BLaER1 (cell line): ENCODE data around the gene TMEM42.
A peak's percentile ranks its signal among the peaks of the same experiment; 100 is the strongest.
"Not testable (repeated sequence)": the region's sequence is repeated elsewhere in the genome, so short reads cannot be mapped to it uniquely, and the experiment has no call there.

Experiments used
- H3K27ac ChIP-seq: shearing (Covaris generic); formaldehyde crosslinking; 2 replicates; pipeline ENCODE4 v1.8.1; 2022
- H3K27me3 ChIP-seq: shearing (Covaris generic); formaldehyde crosslinking; 2 replicates; pipeline ENCODE4 v1.8.1; 2022
- H3K36me3 ChIP-seq: shearing (Covaris generic); formaldehyde crosslinking; 2 replicates; pipeline ENCODE4 v1.8.1; 2022
- H3K4me1 ChIP-seq: shearing (Covaris generic); formaldehyde crosslinking; 2 replicates; pipeline ENCODE4 v1.8.1; 2022
- H3K4me2 ChIP-seq: shearing (Covaris generic); formaldehyde crosslinking; 2 replicates; pipeline ENCODE4 v1.8.1; 2022
- H3K4me3 ChIP-seq: shearing (Covaris generic); formaldehyde crosslinking; 2 replicates; pipeline ENCODE4 v1.8.1; 2022
- H3K9ac ChIP-seq: shearing (Covaris generic); formaldehyde crosslinking; 2 replicates; pipeline ENCODE4 v1.8.1; 2022
- H3K9me3 ChIP-seq: shearing (Covaris generic); formaldehyde crosslinking; 2 replicates; pipeline ENCODE4 v1.8.1; 2022
- H4K20me1 ChIP-seq: shearing (Covaris generic); formaldehyde crosslinking; 2 replicates; pipeline ENCODE4 v1.8.1; 2022
- Cebpa-rat ChIP-seq: shearing (Covaris generic); IDR thresholded peaks from 2 replicates; pipeline ENCODE4 v1.8.1; 2022

TMEM42 gene

DNA sequence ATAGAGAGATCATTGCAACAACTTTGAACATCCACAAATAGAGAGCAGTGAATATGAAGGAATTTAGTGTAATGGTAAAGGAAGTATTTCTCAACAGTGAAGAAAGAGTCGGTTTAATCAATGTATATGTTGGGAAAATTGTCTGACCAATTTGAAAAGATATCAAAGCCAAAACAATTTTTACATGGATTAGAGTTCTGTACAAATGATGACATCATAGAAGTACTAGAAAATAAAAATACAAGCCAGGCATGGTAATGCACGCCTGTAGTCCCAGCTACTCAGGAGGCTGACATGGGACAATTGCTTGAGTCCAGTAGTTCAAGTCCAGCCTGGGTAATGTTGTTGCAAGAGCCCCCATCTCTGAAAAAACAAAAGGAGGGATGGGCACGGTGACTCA, 26.0 kb upstream of the TMEM42 start:
- no peaks in the 10 kb centered on the region for H4K20me1 ChIP-seq
- H3K4me3 ChIP-seq = no peak overlapping the region
- no peak overlapping the region for H3K9ac ChIP-seq
- no peaks in the 10 kb centered on the region for H3K4me1 ChIP-seq
- no peak overlapping the region for H3K27ac ChIP-seq
- H3K9me3 ChIP-seq = peaks cover 34% of the 10 kb centered on the region
- no peaks in the 10 kb centered on the region for H3K27me3 ChIP-seq
- peaks cover 97% of the 10 kb centered on the region for H3K36me3 ChIP-seq
- H3K4me2 ChIP-seq = no peak overlapping the region
- TF ChIP-seq Cebpa-rat = no peak

- Histone ChIP-seq H3K27ac (no peak overlapping the region), H3K9me3 (no peaks in the 10 kb centered on the region), H3K27me3 (no peaks in the 10 kb centered on the region), H3K4me2 (no peak overlapping the region), H4K20me1 (no peaks in the 10 kb centered on the region), H3K36me3 (peaks cover 98% of the 10 kb centered on the region), H3K4me3 (no peak overlapping the region), H3K9ac (no peak overlapping the region), H3K4me1 (no peaks in the 10 kb centered on the region)
- no peak for TF ChIP-seq Cebpa-rat
These were observed 19.3 kb upstream of the TMEM42 start for GRCh38 chr3:44842376-44842775.

DNA sequence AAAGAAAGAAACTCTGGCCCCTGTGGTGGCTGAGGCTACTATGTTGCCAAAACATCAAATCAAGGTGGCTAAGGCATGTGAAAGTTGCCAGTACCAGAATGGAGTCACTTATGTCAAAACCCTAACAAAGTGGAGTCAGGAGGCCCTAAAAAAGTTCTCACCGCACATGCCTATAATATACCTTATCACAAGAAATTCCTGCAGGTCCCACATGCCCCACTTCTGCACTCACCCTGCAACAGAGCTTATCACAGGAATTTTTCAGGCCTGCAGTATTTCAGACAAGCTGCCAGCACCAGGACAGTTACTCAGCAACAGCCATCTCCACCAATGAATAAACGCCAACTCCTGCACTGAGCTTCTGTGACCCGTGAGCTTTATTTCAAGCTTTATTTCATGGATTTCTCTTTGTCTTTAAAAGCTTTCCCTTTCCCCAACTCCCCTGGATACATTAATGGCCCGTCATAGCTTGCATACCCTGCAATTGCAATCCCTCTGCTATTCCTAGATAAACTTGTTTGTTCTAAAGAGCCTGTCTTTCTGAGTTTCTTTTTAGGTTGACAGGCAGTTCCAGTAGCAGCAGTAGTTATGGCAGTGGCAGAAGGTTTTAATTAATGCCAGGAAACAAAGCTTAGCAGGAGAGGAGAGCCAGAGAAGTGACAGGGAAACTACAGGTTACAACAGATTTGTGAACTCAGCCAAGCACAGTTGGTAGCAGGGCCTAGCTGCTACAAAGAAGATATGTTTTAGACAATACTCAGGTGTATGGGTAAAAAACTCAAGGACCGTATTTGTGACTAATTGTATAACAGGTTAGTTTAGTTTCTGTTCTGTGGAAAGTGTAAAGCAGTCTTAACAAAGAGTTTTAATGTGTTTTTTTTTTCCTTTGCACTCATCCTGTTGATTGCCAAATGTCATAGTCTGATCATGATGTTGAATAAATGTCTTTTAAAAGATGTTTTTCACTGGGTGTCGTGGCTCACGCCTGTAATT, 15.9 kb upstream of the TMEM42 start:
- H4K20me1 ChIP-seq = no peaks in the 10 kb centered on the region
- H3K4me2 ChIP-seq = no peak overlapping the region
- no peak overlapping the region for H3K4me3 ChIP-seq
- no peak overlapping the region for H3K9ac ChIP-seq
- H3K9me3 ChIP-seq = no peaks in the 10 kb centered on the region
- H3K27ac ChIP-seq = no peak overlapping the region
- no peaks in the 10 kb centered on the region for H3K27me3 ChIP-seq
- no peak for TF ChIP-seq Cebpa-rat
- 0 out of 2 replicates have a peak, but pooled peaks cover 4% of the 10 kb centered on the region for H3K4me1 ChIP-seq
- peaks cover 93% of the 10 kb centered on the region for H3K36me3 ChIP-seq

- Histone ChIP-seq H3K4me3 (no peak overlapping the region), H3K4me1 (0 out of 2 replicates have a peak, but pooled peaks cover 4% of the 10 kb centered on the region), H3K27me3 (no peaks in the 10 kb centered on the region), H3K9ac (no peak overlapping the region), H4K20me1 (no peaks in the 10 kb centered on the region), H3K36me3 (peaks cover 93% of the 10 kb centered on the region), H3K9me3 (peaks cover 12% of the 10 kb centered on the region), H3K27ac (no peak overlapping the region), H3K4me2 (no peak overlapping the region)
- TF ChIP-seq Cebpa-rat = no peak
These were observed 13.1 kb upstream of the TMEM42 start for GRCh38 chr3:44848634-44849033.

GRCh38 chr3:44856663-44857062, 5.0 kb upstream of the TMEM42 start:
- H3K4me3 ChIP-seq, H3K4me1 ChIP-seq, H4K20me1 ChIP-seq, H3K27me3 ChIP-seq, H3K27ac ChIP-seq, H3K4me2 ChIP-seq, H3K9ac ChIP-seq: not testable (repeated sequence)
- Histone ChIP-seq H3K9me3 (peaks cover 49% of the 10 kb centered on the region), H3K36me3 (peaks cover 59% of the 10 kb centered on the region)

DNA sequence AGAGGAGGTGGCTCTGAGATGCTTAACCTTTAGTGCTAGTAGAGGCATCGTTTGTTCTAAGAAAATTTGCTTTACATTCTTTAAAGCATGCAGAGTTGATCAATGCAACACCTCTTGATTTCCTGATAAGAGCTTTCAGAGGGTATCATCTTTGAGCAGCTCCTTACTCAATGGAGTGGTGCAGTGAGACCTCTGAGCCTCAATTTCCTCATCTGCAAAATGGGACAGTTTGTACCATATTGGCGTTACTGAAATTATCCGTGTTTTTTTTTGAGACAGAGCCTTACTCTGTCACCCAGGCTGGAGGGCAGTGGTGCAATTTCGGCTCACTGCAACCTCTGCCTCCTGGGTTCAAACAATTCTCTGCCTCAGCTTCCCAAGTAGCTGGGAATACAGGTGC, 1.6 kb upstream of the TMEM42 start:
- Histone ChIP-seq H3K9me3 (peaks cover 23% of the 10 kb centered on the region), H4K20me1 (no peaks in the 10 kb centered on the region), H3K9ac (no peak overlapping the region), H3K36me3 (peaks cover 37% of the 10 kb centered on the region), H3K27me3 (no peaks in the 10 kb centered on the region), H3K27ac (no peak overlapping the region), H3K4me1 (peaks cover 15% of the 10 kb centered on the region), H3K4me2 (no peak overlapping the region), H3K4me3 (no peak overlapping the region)
- no peak for TF ChIP-seq Cebpa-rat

- peaks cover 15% of the 10 kb centered on the region for H3K4me1 ChIP-seq
- no peak for TF ChIP-seq Cebpa-rat
- H4K20me1 ChIP-seq = no peaks in the 10 kb centered on the region
- peak overlapping the region; percentile 84 for H3K9ac ChIP-seq
- peak overlapping the region; percentile 74 for H3K4me3 ChIP-seq
- peak overlapping the region; percentile 96 for H3K4me2 ChIP-seq
- peaks cover 31% of the 10 kb centered on the region for H3K36me3 ChIP-seq
- peak overlapping the region; percentile 87 for H3K27ac ChIP-seq
- no peaks in the 10 kb centered on the region for H3K27me3 ChIP-seq
- peaks cover 2% of the 10 kb centered on the region; the same call in 1 of the 2 replicates for H3K9me3 ChIP-seq
These were observed 520 bp downstream of the TMEM42 start for GRCh38 chr3:44862226-44862637.

DNA sequence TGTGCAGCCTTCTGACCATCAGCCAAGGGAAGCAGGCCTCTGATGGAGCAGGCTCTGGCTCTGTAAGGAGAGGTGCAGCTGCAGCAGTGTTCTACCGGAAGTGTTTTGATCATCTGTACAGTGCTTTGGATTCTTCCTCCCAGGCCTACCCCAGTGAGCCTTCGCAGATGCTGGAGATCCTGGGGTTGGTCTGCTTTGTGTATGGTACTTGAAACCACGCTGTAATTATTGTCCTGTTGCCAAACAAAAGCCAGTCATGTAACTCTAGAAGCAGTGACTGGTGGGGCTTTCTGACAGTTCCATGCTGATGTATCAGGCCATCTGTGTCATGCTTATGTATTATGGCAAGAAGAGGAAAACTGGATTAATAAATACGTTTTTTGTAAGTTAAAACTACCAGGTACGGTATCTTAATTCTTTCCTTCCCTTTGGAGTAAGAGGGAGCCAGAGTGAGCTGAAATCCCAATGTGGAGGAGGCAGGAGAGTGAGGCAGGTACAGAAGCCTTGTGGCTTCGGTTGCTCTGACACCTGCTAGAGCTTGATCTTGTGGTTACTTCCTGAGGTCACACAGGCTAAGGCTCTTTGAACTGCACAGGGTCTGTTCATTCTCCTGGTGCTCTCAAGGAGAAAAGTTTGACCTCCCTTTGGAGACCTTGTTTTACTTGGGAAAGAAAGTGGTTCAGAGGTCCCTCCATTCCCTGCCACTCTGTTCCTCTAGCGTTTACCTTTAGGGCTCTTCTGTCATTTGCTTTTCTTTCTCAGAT, 3.7 kb downstream of the TMEM42 start:
- Histone ChIP-seq H3K4me3 (no peak overlapping the region), H3K27ac (no peak overlapping the region)

GRCh38 chr3:44867421-44868111, 5.9 kb downstream of the TMEM42 start:
- H3K4me3 ChIP-seq = no peak overlapping the region
- H3K9me3 ChIP-seq = no peaks in the 10 kb centered on the region
- no peak overlapping the region for H3K4me2 ChIP-seq
- peaks cover 30% of the 10 kb centered on the region for H3K4me1 ChIP-seq
- no peaks in the 10 kb centered on the region for H4K20me1 ChIP-seq
- H3K27me3 ChIP-seq = no peaks in the 10 kb centered on the region; the same call in 1 of the 2 replicates
- H3K27ac ChIP-seq = no peak overlapping the region
- peaks cover 28% of the 10 kb centered on the region for H3K36me3 ChIP-seq
- TF ChIP-seq Cebpa-rat = no peak
- no peak overlapping the region for H3K9ac ChIP-seq

More for the DNA sequence above, 3.7 kb downstream of the TMEM42 start:
- no peak for TF ChIP-seq Cebpa-rat
- H3K9ac ChIP-seq = no peak overlapping the region
- H3K4me2 ChIP-seq = no peak overlapping the region
- peaks cover 19% of the 10 kb centered on the region for H3K4me1 ChIP-seq
- H3K36me3 ChIP-seq = peaks cover 28% of the 10 kb centered on the region
- H4K20me1 ChIP-seq = no peaks in the 10 kb centered on the region
- H3K9me3 ChIP-seq = no peaks in the 10 kb centered on the region
- H3K27me3 ChIP-seq = no peaks in the 10 kb centered on the region; the same call in 1 of the 2 replicates
